Keratinocyte (primary cell): ENCODE results near the gene OGA. TPM values are rescaled to one million over a fixed set of nuclear protein-coding genes. Genes with fewer than 3 reads are reported as not detected.

Experiments used
- DNase-seq: peaks from one replicate; pipeline ENCODE4 v3.0.0-alpha.2; 2011; ENCODE audit warnings: low read depth, missing footprints, low spot score
- FAIRE-seq: peaks from 2 replicates; lab custom pipeline; 2011; peaks lifted over from hg19 to GRCh38; lab: Jason Lieb, UNC
- H2AFZ ChIP-seq: 2 replicates; pipeline ENCODE4 v1.6.0; 2012; ENCODE audit warnings: low read length, control low read depth, inconsistent platforms; ENCODE audit not compliant: control insufficient read depth
- H3K27ac ChIP-seq: 2 replicates; pipeline ENCODE4 v1.5.1; 2011; ENCODE audit warnings: low read length; ENCODE audit not compliant: control insufficient read depth, insufficient read depth
- H3K27me3 ChIP-seq: 3 replicates; pipeline ENCODE4 v1.6.0; 2011; ENCODE audit warnings: low read length; ENCODE audit not compliant: control insufficient read depth, insufficient read depth; ENCODE audit errors: extremely low read depth
- H3K36me3 ChIP-seq, 2 experiments: 2 replicates in 1 of 2; 3 replicates in 1 of 2; pipeline ENCODE4 v1.5.1; 2011; ENCODE audit warnings: low read length in 2 of 2, mild to moderate bottlenecking in 1 of 2; ENCODE audit not compliant: control insufficient read depth in 2 of 2, insufficient read depth in 2 of 2; ENCODE audit errors: extremely low read depth in 1 of 2
- H3K4me1 ChIP-seq: 3 replicates; pipeline ENCODE4 v1.5.1; 2011; ENCODE audit warnings: low read length; ENCODE audit not compliant: control insufficient read depth, insufficient read depth; ENCODE audit errors: extremely low read depth
- H3K4me2 ChIP-seq: 3 replicates; pipeline ENCODE4 v1.6.0; 2011; ENCODE audit warnings: low read depth, low read length; ENCODE audit not compliant: control insufficient read depth, insufficient read depth; ENCODE audit errors: extremely low read depth
- H3K4me3 ChIP-seq, 3 experiments: fragments of 200-600 bp in 1 of 3; sonication (generic) in 1 of 3; 2 replicates in 2 of 3; 3 replicates in 1 of 3; pipeline ENCODE4 v1.5.1; 2011 to 2016; ENCODE audit warnings: low read length in 3 of 3, mild to moderate bottlenecking in 3 of 3, control low read depth in 2 of 3, inconsistent platforms in 1 of 3, low read depth in 1 of 3, mixed read lengths in 1 of 3, mixed run types in 1 of 3, moderate library complexity in 1 of 3; ENCODE audit not compliant: control insufficient read depth in 2 of 3, insufficient read depth in 2 of 3; ENCODE audit errors: extremely low read depth in 1 of 3
- H3K79me2 ChIP-seq: 2 replicates; pipeline ENCODE4 v1.6.0; 2012; ENCODE audit warnings: low read length; ENCODE audit not compliant: control insufficient read depth, insufficient read depth
- H3K9ac ChIP-seq: 3 replicates; pipeline ENCODE4 v1.6.0; 2011; ENCODE audit warnings: low read length; ENCODE audit not compliant: control insufficient read depth, insufficient read depth; ENCODE audit errors: extremely low read depth
- H3K9me1 ChIP-seq: 3 replicates; pipeline ENCODE4 v1.6.0; 2011; ENCODE audit warnings: low read length; ENCODE audit not compliant: control insufficient read depth, insufficient read depth; ENCODE audit errors: extremely low read depth
- H3K9me3 ChIP-seq: 2 replicates; pipeline ENCODE4 v1.5.1; 2012; ENCODE audit warnings: low read depth, low read length; ENCODE audit not compliant: control insufficient read depth
- H4K20me1 ChIP-seq: 3 replicates; pipeline ENCODE4 v1.6.0; 2011; ENCODE audit warnings: low read length; ENCODE audit not compliant: control insufficient read depth, insufficient read depth; ENCODE audit errors: extremely low read depth
- CTCF ChIP-seq, 3 experiments: IDR thresholded peaks in 1 of 3; conservative IDR thresholded peaks in 1 of 3; optimal IDR thresholded peaks in 1 of 3; 2 replicates in 2 of 3; 3 replicates in 1 of 3; pipeline versions ENCODE3 to v1.5.1; 2011; ENCODE audit warnings: low read length in 3 of 3, mild to moderate bottlenecking in 3 of 3, moderate library complexity in 2 of 3, control low read depth in 1 of 3, inconsistent platforms in 1 of 3; ENCODE audit not compliant: insufficient read depth in 2 of 3; ENCODE audit errors: extremely low read depth in 1 of 3
- EZH2 ChIP-seq: IDR thresholded peaks from one replicate; pipeline ENCODE4 v1.6.1; 2012; ENCODE audit warnings: inconsistent platforms, mild to moderate bottlenecking, low read length, moderate library complexity
- dilution Hi-C: fragments of 300-500 bp; cut with MboI; formaldehyde crosslinking; loops from one replicate; pipeline ENCODE4 v1.7.0; 2020; ENCODE audit warnings: low sequenced_read_pairs; ENCODE audit not compliant: extremely low pct_ligation_motif_present
- polyA plus RNA-seq, 5 experiments: library from polyadenylated mRNA; depleted of rRNA in 3 of 5; stranded (reverse) in 3 of 5; stranded (forward) in 1 of 5; unstranded in 1 of 5; fragments of >200 nt; gene quantifications; 1 replicate in 1 of 5; 2 replicates in 3 of 5; 3 replicates in 1 of 5; pipeline versions ENCODE4 v1.2.1 to v1.2.3, GENCODE V29; 2011 to 2012; ENCODE audit warnings: missing spikeins in 2 of 5, low read depth in 1 of 5, low replicate concordance in 1 of 5

Gene OGA
- polyA plus RNA-seq, 1 donor (not counting 4 experiments of a cell fraction or from before 2014, with no cell fraction given) = 104 TPM

- H3K4me3 ChIP-seq = no peak overlapping the region
- H3K9me1 ChIP-seq = peaks cover 6% of the 10 kb centered on the region
- H2AFZ ChIP-seq = no peak overlapping the region
- H3K27me3 ChIP-seq = no peaks in the 10 kb centered on the region
- FAIRE-seq (no peak), DNase-seq (no peak)
- no peaks in the 10 kb centered on the region for H3K9me3 ChIP-seq
- H3K27ac ChIP-seq = no peak overlapping the region
- TF ChIP-seq CTCF (optimal IDR thresholded peaks at IDR 0.05 in 1 of 3, IDR thresholded peaks at IDR 0.05 in 1 of 3, conservative IDR thresholded peaks at IDR 0.05 in 1 of 3; ENCODE audit: extremely low read depth in 1 of 3, insufficient read depth in 2 of 3, low read length in 3 of 3) (no peak), EZH2 (no peak)
- dilution Hi-C loops = no loop called here
- H4K20me1 ChIP-seq = no peaks in the 10 kb centered on the region
- H3K36me3 ChIP-seq = peaks cover 0 to 1% of the 10 kb centered on the region in 2 experiments
- no peaks in the 10 kb centered on the region for H3K4me1 ChIP-seq
- no peak overlapping the region for H3K9ac ChIP-seq
- H3K79me2 ChIP-seq = no peaks in the 10 kb centered on the region
- H3K4me2 ChIP-seq = no peak overlapping the region
These were observed 39.7 kb upstream of the OGA start for GRCh38 chr10:101857802-101858476.

GRCh38 chr10:101856626-101857025, 38.4 kb upstream of the OGA start:
- FAIRE-seq (no peak), DNase-seq (no peak)
- no peaks in the 10 kb centered on the region for H3K79me2 ChIP-seq
- H3K4me1 ChIP-seq = no peaks in the 10 kb centered on the region
- no peak overlapping the region for H3K27ac ChIP-seq
- no peak overlapping the region for H3K4me2 ChIP-seq
- peaks cover 6% of the 10 kb centered on the region for H3K9me1 ChIP-seq
- no peaks in the 10 kb centered on the region for H3K9me3 ChIP-seq
- no peak overlapping the region for H3K9ac ChIP-seq
- no peaks in the 10 kb centered on the region for H3K27me3 ChIP-seq
- no peak overlapping the region for H3K4me3 ChIP-seq
- dilution Hi-C loops = no loop called here
- H2AFZ ChIP-seq = no peak overlapping the region
- peaks cover 0 to 1% of the 10 kb centered on the region in 2 experiments for H3K36me3 ChIP-seq
- TF ChIP-seq EZH2 (no peak), CTCF (optimal IDR thresholded peaks at IDR 0.05 in 1 of 3, IDR thresholded peaks at IDR 0.05 in 1 of 3, conservative IDR thresholded peaks at IDR 0.05 in 1 of 3; ENCODE audit: extremely low read depth in 1 of 3, insufficient read depth in 2 of 3, low read length in 3 of 3) (no peak)
- no peaks in the 10 kb centered on the region for H4K20me1 ChIP-seq
